Nephron (organoid): ENCODE results near the gene JAZF1.
A peak's percentile ranks its signal among the peaks of the same experiment; 100 is the strongest.

Experiments used
- H3K27ac Mint-ChIP-seq, 3 experiments: 2 replicates each; pipeline ENCODE4 v1.8.0; 2020; ENCODE audit warnings: mixed read lengths in 3 of 3, mild to moderate bottlenecking in 2 of 3, moderate library complexity in 1 of 3
- H3K27me3 Mint-ChIP-seq: 2 replicates; pipeline ENCODE4 v1.8.0; 2021; ENCODE audit warnings: low read depth, mild to moderate bottlenecking, moderate library complexity, mixed read lengths
- H3K36me3 Mint-ChIP-seq: 2 replicates; pipeline ENCODE4 v1.8.0; 2020; ENCODE audit warnings: low read depth, mixed read lengths
- H3K4me1 Mint-ChIP-seq: 2 replicates; pipeline ENCODE4 v1.8.0; 2020; ENCODE audit warnings: mixed read lengths
- H3K4me3 Mint-ChIP-seq, 3 experiments: 2 replicates each; pipeline ENCODE4 v1.8.0; 2020; ENCODE audit warnings: mild to moderate bottlenecking in 3 of 3, mixed read lengths in 3 of 3, moderate library complexity in 2 of 3
- H3K9me3 Mint-ChIP-seq: 2 replicates; pipeline ENCODE4 v1.8.0; 2020; ENCODE audit warnings: mixed read lengths
- CTCF ChIP-seq, 3 experiments: fragments of 200-600 bp; sonication (generic); IDR thresholded peaks; one replicate each; pipeline ENCODE4 v1.5.0; 2021; ENCODE audit warnings: antibody characterized with exemption in 3 of 3; ENCODE audit not compliant: unreplicated experiment in 3 of 3

Gene JAZF1

GRCh38 chr7:27936047-27936767, 244.4 kb downstream of the JAZF1 start:
- TF ChIP-seq CTCF (IDR thresholded peaks at IDR 0.05; ENCODE audit: unreplicated experiment in 3 of 3): no peak
- Mint-ChIP-seq H3K9me3 (peaks cover 3% of the 10 kb centered on the region), H3K27ac (peak overlapping the region in 2 of 3 experiments; percentile 13 to 31), H3K27me3 (no peaks in the 10 kb centered on the region), H3K4me1 (peaks cover 43% of the 10 kb centered on the region), H3K36me3 (peaks cover 3% of the 10 kb centered on the region), H3K4me3 (no peak overlapping the region)

- no peaks in the 10 kb centered on the region for H3K36me3 Mint-ChIP-seq
- H3K27ac Mint-ChIP-seq: peak overlapping the region in 2 of 3 experiments; percentile 59 to 61
- peaks cover 35% of the 10 kb centered on the region for H3K4me1 Mint-ChIP-seq
- no peaks in the 10 kb centered on the region for H3K9me3 Mint-ChIP-seq
- peak in 2 of 3 experiments; percentile 13 to 29 for TF ChIP-seq CTCF (IDR thresholded peaks at IDR 0.05; ENCODE audit: unreplicated experiment in 3 of 3)
- no peak overlapping the region for H3K4me3 Mint-ChIP-seq
- H3K27me3 Mint-ChIP-seq: no peaks in the 10 kb centered on the region
Measured at GRCh38 chr7:27933671-27934565, 246.7 kb downstream of the JAZF1 start.

- no peaks in the 10 kb centered on the region for H3K9me3 Mint-ChIP-seq
- TF ChIP-seq CTCF (IDR thresholded peaks at IDR 0.05; ENCODE audit: unreplicated experiment in 3 of 3): no peak
- H3K27me3 Mint-ChIP-seq: no peaks in the 10 kb centered on the region
- H3K4me1 Mint-ChIP-seq: peaks cover 30% of the 10 kb centered on the region
- no peaks in the 10 kb centered on the region for H3K36me3 Mint-ChIP-seq
- no peak overlapping the region for H3K4me3 Mint-ChIP-seq
- no peak overlapping the region for H3K27ac Mint-ChIP-seq
Measured at GRCh38 chr7:27930910-27931476, 249.6 kb downstream of the JAZF1 start.

- Mint-ChIP-seq H3K36me3 (no peaks in the 10 kb centered on the region), H3K27me3 (no peaks in the 10 kb centered on the region), H3K27ac (no peak overlapping the region), H3K9me3 (no peaks in the 10 kb centered on the region), H3K4me1 (peaks cover 29% of the 10 kb centered on the region), H3K4me3 (no peak overlapping the region)
- TF ChIP-seq CTCF (IDR thresholded peaks at IDR 0.05; ENCODE audit: unreplicated experiment in 3 of 3): no peak
Measured at GRCh38 chr7:27929127-27929526, 251.5 kb downstream of the JAZF1 start.

GRCh38 chr7:27928001-27928400, 252.6 kb downstream of the JAZF1 start:
- no peaks in the 10 kb centered on the region for H3K9me3 Mint-ChIP-seq
- no peaks in the 10 kb centered on the region for H3K36me3 Mint-ChIP-seq
- H3K27ac Mint-ChIP-seq: no peak overlapping the region
- H3K4me3 Mint-ChIP-seq: no peak overlapping the region
- H3K27me3 Mint-ChIP-seq: no peaks in the 10 kb centered on the region
- peaks cover 27% of the 10 kb centered on the region for H3K4me1 Mint-ChIP-seq
- no peak for TF ChIP-seq CTCF (IDR thresholded peaks at IDR 0.05; ENCODE audit: unreplicated experiment in 3 of 3)
